HG03039 (cell line): ENCODE data around the gene SEMA5A.

Source experiments
- ATAC-seq: cut with Tn5 transposase; IDR thresholded peaks from one replicate; pipeline ENCODE4 v1.9.1; 2021; ENCODE audit warnings: mild to moderate bottlenecking, moderate library complexity; ENCODE audit not compliant: unreplicated experiment

Gene SEMA5A, protein sequence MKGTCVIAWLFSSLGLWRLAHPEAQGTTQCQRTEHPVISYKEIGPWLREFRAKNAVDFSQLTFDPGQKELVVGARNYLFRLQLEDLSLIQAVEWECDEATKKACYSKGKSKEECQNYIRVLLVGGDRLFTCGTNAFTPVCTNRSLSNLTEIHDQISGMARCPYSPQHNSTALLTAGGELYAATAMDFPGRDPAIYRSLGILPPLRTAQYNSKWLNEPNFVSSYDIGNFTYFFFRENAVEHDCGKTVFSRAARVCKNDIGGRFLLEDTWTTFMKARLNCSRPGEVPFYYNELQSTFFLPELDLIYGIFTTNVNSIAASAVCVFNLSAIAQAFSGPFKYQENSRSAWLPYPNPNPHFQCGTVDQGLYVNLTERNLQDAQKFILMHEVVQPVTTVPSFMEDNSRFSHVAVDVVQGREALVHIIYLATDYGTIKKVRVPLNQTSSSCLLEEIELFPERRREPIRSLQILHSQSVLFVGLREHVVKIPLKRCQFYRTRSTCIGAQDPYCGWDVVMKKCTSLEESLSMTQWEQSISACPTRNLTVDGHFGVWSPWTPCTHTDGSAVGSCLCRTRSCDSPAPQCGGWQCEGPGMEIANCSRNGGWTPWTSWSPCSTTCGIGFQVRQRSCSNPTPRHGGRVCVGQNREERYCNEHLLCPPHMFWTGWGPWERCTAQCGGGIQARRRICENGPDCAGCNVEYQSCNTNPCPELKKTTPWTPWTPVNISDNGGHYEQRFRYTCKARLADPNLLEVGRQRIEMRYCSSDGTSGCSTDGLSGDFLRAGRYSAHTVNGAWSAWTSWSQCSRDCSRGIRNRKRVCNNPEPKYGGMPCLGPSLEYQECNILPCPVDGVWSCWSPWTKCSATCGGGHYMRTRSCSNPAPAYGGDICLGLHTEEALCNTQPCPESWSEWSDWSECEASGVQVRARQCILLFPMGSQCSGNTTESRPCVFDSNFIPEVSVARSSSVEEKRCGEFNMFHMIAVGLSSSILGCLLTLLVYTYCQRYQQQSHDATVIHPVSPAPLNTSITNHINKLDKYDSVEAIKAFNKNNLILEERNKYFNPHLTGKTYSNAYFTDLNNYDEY

DNA sequence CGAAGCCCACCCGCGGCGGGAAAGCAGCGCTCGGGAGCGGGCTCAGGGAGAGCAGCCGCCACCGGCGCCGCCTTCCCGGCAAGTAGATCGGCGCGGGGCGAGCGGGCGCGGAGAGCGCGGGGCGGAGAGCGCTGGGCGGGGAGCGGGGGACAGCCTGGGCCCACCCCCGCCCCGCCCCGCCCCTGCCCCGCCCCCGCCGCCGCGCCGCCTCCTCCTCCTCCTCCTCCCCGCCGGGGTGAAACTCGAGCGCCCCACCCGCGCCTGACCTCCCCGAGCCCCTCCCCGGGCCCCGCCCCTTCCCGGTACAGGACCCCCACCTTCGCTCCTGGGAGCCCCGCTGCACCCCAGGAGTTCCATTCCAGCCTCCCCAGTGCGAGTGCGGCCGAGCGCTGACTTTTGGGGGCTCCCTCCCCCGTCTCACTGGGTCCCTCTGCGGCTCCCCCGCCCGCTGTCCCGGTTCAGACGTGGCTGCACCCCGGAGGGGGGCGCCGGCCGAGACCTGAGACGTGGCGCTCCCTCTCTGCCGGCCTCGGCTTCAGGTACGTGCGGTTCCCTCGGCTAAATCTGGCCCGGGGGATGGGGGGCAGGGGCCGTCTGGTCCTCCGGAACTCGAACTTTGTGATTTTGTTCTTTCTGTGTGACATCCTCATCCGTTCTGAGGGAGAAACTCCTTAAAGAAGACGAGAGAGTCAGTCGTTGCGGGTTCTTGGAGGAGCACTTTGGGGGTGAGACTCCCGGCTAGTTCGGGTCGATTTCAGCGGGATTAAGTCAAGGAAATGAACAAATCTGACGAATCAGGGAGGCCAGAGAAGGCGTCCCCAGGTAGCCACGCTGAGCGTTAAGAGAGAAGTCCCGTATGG, at the start of gene SEMA5A:
Gene SEMA5A, minus strand, starts transcription at position 84 of the 860 bp plus-strand sequence. CDS start 166,129 bp downstream, outside the sequence.
- no peak for ATAC-seq

DNA sequence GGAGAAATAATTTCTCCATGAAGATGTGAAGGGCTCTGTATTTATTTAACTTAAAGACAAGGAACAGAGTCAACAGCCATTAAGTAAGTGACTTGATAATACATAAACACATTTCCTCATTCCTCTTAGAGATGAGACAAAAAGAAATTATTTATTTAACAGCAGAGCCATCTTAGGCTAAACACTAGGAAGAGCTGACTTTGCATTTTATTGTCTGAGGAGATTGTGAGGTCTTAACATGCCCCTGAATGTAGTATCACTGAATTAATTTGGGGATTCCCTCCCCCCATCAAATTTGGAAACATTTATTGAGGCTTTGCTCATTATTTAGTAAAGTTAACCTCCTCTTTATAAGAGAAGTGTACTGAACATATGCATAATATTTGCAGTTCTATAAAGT, 49.0 kb upstream of the SEMA5A start:
- no peak for ATAC-seq

DNA sequence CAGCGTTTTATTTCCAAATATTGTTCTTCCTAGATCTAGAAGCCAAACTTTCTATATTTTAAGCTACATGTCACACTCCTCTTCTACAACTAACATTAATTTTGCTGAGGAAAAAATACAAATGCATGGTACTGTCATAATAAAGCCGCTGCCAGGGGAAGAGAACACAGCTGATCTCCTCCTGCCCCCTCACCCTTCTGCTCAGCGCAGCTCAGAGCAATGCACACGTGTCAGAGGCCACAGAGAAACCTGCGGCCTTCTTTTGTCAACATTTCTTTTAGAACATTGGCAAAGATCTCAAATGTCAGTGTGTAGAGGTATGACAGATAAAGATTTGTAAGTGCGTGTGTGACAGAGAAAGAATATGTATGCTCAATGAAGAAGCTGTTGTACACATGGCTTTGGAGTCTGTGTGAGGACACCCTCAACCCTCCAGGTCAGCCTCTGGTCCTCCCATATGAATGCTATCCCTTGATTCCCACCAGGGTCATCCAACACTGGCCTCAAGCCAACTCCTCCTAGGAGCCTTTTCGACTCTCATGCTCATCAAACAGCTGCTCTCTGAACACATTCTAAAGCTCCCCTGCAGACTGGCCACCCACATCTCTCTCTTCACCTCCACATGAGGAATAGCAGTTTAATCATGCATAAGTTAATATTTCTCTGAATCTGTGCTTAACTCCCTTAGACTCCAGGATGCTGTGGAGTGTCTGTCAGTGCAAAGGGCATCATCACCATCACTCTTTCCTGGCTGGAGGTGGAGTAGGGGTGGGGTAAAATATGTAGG, 43.4 kb upstream of the SEMA5A start:
- no peak for ATAC-seq

DNA sequence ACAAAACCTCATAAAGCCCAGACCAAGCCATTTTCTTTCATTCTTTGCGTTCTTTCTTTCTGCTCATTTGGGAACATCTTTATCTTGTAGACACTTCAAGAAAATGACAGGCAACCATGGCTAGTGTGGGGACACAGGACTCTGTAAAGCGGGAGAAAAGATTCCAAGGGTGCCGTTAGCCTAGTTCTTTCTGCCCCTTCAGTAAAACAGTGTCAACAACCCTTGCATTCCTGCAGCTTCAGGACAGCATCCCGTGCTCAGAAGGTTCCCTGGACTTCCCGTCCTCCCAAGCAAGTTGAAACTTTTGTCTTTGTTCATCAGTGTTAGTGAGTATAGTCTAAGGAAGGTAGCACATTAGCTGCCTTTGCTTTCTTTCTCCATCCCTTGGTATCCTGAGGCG, 42.4 kb upstream of the SEMA5A start:
- no peak for ATAC-seq

DNA sequence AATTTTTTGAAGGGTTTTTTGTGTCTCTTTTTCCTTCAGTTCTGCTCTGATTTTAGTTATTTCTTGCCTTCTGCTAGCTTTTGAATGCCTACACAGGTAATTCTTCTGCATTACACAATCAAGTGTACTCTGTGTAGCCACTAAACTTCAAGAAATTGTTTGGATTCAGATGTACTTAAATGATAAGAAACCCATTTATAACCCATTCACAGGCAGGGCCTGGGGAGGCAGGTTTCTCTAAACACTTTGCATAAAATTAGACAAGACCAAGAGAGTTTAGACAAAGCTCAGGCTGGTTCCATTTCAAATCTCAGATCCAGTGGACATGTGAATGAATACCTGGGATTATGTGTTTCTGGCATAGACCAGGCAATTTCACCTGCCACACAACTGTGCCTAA, 41.3 kb upstream of the SEMA5A start:
- no peak for ATAC-seq

DNA sequence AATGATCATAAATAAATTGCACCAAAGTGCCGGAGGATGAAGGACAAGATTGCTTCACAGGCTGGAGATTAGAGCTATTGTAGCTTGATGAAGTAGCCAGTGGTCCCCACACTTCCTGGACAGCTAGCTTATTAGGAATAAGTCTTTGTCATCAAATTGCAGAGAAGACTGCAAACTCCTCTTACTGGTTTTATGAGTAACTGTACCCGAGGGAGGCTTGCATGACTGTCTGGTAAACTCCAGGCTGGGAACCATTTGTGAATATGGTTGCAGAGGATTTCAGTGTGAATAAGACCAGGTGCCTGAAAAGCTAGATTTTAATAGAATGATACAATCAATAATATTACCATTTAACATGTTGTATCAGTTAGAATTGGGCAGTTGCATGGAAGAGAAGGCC, 36.5 kb upstream of the SEMA5A start:
- ATAC-seq, result no peak

DNA sequence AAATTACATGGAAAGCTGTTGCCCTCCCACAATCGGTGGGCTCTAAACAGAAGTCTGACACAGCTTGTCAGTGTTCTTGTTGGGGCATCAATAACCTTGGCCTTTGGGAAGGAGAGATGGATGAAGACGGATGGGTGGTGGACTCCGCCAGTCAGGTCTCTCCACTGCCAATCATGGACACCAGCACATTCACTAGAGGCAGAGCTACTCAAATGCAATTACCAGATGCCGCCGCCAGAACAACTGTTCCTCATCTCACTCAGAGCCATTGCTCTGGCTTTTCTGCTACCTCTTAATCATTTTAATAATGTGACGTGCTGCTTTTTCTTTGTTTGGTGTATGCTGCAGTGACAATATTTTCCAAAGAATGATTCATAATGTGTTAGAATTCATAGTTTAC, 27.9 kb upstream of the SEMA5A start:
- ATAC-seq, result no peak

DNA sequence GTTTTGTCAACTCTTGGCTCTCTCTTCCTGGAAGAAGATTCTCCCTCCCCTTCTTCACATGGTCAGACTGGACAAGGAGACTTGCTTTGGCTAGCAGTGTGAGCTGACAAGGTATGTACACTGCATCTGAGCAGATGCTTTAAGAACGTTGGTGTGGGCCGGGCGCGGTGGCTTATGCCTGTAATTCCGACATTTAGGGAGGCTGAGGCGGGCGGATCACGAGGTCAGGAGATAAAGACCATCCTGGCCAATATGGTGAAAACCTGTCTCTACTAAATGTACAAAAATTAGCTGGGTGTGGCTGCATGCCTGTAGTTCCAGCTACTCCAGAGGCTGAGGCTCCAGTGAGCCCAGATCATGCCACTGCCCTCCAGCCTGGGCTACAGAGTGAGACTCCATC, 26.4 kb upstream of the SEMA5A start:
- no peak for ATAC-seq

DNA sequence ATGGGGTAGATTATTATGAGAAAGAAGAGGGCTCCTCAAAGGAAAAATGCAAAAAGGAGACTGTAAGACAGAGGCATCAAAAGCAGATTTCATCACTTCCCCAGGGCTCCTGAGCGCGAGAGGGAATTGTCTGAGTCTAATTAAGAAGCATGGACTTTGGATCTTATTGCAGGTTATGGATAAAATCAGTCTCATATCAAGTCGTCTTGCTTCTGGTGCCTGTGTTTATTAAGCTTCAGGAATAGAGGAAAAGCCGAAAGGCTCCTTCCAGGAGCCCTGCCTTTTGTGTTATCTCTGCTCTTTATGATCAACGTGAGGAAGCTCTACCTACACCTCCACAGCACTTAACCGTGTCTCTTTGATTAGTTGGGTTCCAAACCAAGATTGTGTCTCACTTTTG, 25.0 kb upstream of the SEMA5A start:
- ATAC-seq, result no peak

DNA sequence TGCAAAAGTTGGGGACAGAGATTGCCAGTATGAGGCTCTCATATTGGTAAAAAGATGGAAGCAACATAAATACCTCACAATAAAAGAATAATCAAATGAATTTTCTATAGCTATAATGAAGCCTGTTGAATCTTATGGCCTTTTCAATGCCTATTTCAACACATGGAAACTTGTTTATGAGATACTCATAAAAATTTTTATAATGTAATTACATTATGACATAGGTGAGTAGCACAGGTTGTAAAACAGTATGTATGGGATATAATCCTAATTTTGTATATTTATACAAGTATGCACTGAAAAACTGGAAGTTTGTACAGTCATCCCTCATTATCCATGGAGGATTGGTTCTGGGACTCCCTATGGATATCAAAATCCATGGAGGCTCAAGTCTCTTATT, 21.2 kb upstream of the SEMA5A start:
- ATAC-seq, result no peak

DNA sequence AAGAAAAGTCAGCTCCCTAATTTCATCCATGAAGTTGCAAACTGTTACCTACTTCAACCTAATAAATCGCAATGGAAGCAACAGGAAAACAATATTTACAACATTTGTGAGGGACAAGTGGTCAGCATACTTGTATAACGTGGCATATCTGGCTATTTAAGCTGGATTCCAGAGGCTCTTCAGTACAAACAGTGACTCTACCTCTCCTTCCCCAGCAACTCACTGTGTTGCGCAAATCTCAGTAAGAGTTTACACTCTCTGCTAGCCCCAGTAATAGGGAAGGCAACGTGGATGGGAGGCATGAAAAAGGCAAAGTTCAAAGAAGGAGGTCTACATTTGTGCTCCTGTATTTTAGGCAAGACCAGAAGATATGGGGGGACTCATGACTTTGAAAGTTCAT, 18.9 kb upstream of the SEMA5A start:
- ATAC-seq, result no peak

DNA sequence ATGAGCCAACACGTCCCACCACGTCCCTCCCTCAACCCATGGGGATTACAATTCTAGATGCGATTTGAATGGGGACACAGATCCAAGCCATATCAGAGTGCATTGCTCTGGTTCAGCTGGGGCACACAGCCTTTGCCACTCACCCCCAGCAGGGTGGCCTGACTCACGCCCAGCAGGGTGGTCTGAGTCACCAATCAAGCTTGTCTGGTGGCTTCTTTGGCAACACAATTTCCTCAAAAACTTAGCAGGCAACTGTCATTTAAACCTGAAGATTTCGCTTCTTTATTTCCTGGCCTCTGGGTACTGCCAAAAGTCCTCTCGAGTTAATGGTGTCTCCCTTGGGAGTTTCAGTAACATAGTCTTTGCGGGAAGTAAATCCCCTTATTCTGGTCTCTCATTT, 16.3 kb upstream of the SEMA5A start:
- ATAC-seq, result no peak

DNA sequence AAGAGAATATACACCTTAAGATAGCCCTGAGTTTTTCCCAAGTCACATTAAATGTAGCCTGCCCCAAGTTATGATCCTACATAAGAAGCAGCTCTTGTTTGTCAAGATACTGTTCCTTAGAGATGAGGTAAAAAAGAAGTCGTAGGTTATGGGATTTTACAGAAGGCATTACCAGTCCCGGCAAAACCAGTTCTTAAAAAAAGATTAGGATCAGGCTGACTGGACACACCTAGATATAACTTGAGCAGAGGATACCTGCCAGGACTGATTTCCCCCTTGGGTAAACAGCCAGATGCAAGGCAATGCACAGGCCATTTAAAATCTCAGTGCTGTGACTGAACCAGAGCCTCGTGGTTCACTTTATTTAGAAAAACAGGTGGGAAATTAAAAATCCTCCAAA, 14.1 kb upstream of the SEMA5A start:
- no peak for ATAC-seq

DNA sequence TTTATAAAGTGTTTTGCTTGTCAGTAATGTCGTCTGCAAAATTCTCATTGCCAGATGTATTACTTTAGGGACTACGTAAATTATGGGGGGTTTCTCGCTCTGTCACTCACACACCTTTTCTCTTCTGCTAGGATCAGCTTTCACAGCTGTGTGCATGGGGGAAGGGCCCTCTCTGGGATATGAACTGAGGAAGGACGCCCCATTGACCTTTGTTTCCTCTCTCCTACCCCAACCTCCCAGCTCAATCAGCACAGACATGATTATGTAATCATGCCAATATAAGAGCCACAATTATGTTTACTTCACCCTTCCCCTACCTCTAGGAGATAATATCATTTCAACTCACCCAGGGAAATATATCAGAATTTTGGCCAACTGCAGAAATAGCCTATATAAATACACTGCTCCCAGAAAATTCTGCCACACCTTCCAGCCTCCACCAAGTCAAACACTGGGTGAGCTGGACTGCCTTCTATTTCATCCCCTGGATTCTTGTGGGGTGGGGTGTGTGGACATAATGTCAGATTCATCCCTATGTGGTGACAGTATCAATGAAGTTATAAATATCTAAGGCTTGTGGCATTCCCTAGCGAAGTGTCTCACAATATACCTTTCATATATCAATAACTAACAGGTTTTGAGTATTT, 12.6 kb upstream of the SEMA5A start:
- ATAC-seq, result no peak

DNA sequence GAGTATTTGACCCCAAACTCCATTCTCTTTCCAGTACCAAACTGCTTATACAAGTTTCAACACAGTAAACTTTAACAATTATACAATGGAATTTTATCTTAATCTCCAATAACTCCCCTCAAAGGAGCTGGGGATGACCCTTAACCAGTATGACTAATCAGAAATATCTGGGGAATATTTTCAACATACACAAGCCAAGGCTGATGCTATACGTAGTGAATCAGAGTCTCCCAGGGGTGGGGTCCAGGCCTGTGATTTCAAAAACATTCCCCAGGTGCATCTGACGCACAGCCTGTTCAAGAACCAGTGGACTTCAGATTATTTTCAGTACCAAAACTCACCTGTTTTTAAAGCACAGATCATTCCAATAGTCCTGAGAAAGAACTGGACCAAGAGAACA, 11.8 kb upstream of the SEMA5A start:
- ATAC-seq, result no peak

DNA sequence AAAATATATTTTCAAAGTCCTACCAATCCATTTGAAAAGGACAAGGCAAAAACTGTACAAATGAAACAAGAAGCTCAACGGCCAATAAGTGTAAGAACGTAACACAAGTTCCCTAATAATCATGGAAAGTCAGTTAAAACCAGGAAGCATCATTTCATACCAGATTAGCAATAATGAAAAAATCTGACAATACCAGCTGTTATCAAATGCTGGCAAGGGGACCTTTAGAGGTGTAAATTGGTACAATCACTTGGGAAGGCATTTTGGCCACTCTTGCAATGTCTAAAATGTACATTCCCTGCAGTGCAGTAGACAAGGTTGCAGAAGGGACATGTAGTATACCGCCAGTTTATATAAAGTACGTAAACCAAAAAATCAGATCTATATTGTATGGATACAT, 10.1 kb upstream of the SEMA5A start:
- ATAC-seq, result no peak

DNA sequence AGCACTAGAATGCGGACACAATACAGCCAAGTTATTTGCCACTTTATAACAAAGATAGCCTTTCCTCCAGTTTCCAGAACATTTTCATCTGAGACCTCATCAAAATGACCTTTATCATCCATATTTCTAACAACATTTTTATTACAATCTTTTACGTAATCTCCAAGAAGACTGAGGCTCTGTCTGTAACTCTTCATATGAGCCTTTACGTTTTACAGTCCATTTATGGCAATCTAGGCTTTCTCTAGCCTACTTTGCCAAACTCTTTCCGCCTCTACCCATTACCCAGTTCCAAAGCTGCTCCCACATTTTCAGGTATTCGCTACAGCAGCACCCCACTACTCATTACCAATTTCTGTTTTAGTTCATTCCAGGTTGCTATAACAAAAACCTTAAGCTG, 8.2 kb upstream of the SEMA5A start:
- no peak for ATAC-seq

DNA sequence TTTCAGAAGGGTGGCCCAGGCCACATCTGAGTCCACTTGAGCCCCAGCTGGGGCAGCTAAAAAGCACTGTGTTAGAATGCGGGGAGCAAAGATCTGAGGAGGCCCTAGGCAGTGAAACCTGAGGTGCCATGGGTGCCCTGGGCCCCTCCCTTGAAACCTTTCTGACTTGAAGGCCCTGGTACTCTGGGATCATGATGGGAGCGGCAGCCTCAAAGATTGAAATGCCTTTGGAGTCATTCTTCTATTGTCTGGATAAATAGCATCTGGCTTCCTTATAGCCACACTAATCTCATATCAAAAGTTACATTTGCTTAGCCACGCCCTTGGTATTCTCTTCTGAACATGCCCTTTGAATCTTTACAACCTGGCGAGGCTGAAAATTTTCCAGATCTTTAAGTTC, 7.7 kb upstream of the SEMA5A start:
- ATAC-seq, result no peak
